ENCODE data around the gene FZR1. TPM values are rescaled to one million over a fixed set of nuclear protein-coding genes. Genes with fewer than 3 reads are reported as not detected.

Gene FZR1
- total and polyA plus RNA-seq, 2 of the 13 experiments (the other 11 are each of a cell fraction or from before 2014, with no cell fraction given) = 29.0 to 30.8 TPM

- TF ChIP-seq ZBTB26 (CRISPR knock-in tag; IDR thresholded peaks at IDR 0.05; ENCODE audit: borderline replicate concordance) (peak; percentile 34; the same call in 1 of the 2 replicates), NCOA5 (CRISPR knock-in tag; IDR thresholded peaks at IDR 0.05) (no peak), NFYB (CRISPR knock-in tag; IDR thresholded peaks at IDR 0.05) (peak; percentile 44; the same call in 1 of the 2 replicates), REL (CRISPR knock-in tag; conservative IDR thresholded peaks at IDR 0.05) (0 out of 2 replicates have a peak, but pooled peaks have one; percentile 46), ZGPAT (CRISPR knock-in tag; IDR thresholded peaks at IDR 0.05) (peak; percentile 67), ZNF720 (CRISPR knock-in tag; IDR thresholded peaks at IDR 0.05) (no peak), ZNF792 (CRISPR knock-in tag; IDR thresholded peaks at IDR 0.05) (peak; percentile 59; the same call in 1 of the 2 replicates), TARDBP (CRISPR knock-in tag; IDR thresholded peaks at IDR 0.05) (peak; percentile 36; the same call in 1 of the 2 replicates), ZBTB10 (CRISPR knock-in tag; IDR thresholded peaks at IDR 0.05; ENCODE audit: borderline replicate concordance) (peak; percentile 55), ZNF770 (CRISPR knock-in tag; IDR thresholded peaks at IDR 0.05) (no peak), POLR2G (IDR thresholded peaks at IDR 0.05; ENCODE audit: low read depth, low read length) (peak; percentile 76), HMGXB3 (CRISPR knock-in tag; IDR thresholded peaks at IDR 0.05; ENCODE audit: borderline replicate concordance) (peak; percentile 83; the same call in 1 of the 2 replicates), ZBTB34 (CRISPR knock-in tag; IDR thresholded peaks at IDR 0.05) (no peak), SOX6 (IDR thresholded peaks at IDR 0.05) (no peak), SOX6 (CRISPR knock-in tag; IDR thresholded peaks at IDR 0.05) (peak; percentile 23; the same call in 1 of the 2 replicates)
Observed at GRCh38 chr19:3505598-3506383, at the start of gene FZR1 (continued).

Measured in HepG2 (cell line).